Measurements from ENCODE around the gene FIGNL1. TPM values are rescaled to one million over a fixed set of nuclear protein-coding genes. Genes with fewer than 3 reads are reported as not detected.

Gene FIGNL1
- total RNA-seq, 1 donor from 2014 or later = 69.0 TPM

- Mint-ChIP-seq H3K36me3 (peaks cover 2% of the 10 kb centered on the region), H3K27me3 (ENCODE audit: insufficient read depth, low read depth) (no peaks in the 10 kb centered on the region), H3K9me3 (no peaks in the 10 kb centered on the region), H3K27ac (no peak overlapping the region), H3K4me1 (no peaks in the 10 kb centered on the region), H3K4me3 (no peak overlapping the region)
- H3K79me2 ChIP-seq (ENCODE audit: low read depth) = no peaks in the 10 kb centered on the region
- H3K9ac ChIP-seq = no peak overlapping the region
- H2AFZ ChIP-seq (replicated peaks) = no peak overlapping the region
- H3K4me3 ChIP-seq = no peak overlapping the region
- H3K27ac ChIP-seq = no peak overlapping the region
- H3K27me3 ChIP-seq = no peaks in the 10 kb centered on the region
- H3K4me1 ChIP-seq = no peaks in the 10 kb centered on the region
- no peaks in the 10 kb centered on the region for H4K20me1 ChIP-seq (ENCODE audit: low read depth)
- no peaks in the 10 kb centered on the region for H3K9me3 ChIP-seq (ENCODE audit: low read depth)
- no peak overlapping the region for H3K4me2 ChIP-seq
- DNase-seq (ENCODE audit: low spot score) = no peak
- no peaks in the 10 kb centered on the region for H3K36me3 ChIP-seq
- H3F3A ChIP-seq (ENCODE audit: low read depth) = no peaks in the 10 kb centered on the region
- TF ChIP-seq EZH2phosphoT487 (IDR thresholded peaks at IDR 0.05) (no peak), CTCF (IDR thresholded peaks at IDR 0.05) (no peak), EZH2 (IDR thresholded peaks at IDR 0.05) (no peak)
Observed at GRCh38 chr7:50399206-50399605, 50.9 kb downstream of the FIGNL1 start.

- H3K27ac Mint-ChIP-seq = no peak overlapping the region
- no peaks in the 10 kb centered on the region for H3K27me3 ChIP-seq
- no peaks in the 10 kb centered on the region for H3K4me1 Mint-ChIP-seq
- peaks cover 4% of the 10 kb centered on the region for H3K27me3 Mint-ChIP-seq (ENCODE audit: insufficient read depth, low read depth)
- H3K4me1 ChIP-seq = no peaks in the 10 kb centered on the region
- TF ChIP-seq EZH2phosphoT487 (IDR thresholded peaks at IDR 0.05) (no peak), EZH2 (IDR thresholded peaks at IDR 0.05) (no peak), CTCF (IDR thresholded peaks at IDR 0.05) (no peak)
- no peak for DNase-seq (ENCODE audit: low spot score)
- H3K4me2 ChIP-seq = no peak overlapping the region
- no peaks in the 10 kb centered on the region for H4K20me1 ChIP-seq (ENCODE audit: low read depth)
- H3F3A ChIP-seq (ENCODE audit: low read depth) = no peaks in the 10 kb centered on the region
- H3K36me3 Mint-ChIP-seq = peaks cover 2% of the 10 kb centered on the region
- peaks cover 5% of the 10 kb centered on the region for H3K9me3 Mint-ChIP-seq
- no peak overlapping the region for H3K27ac ChIP-seq
- no peaks in the 10 kb centered on the region for H3K9me3 ChIP-seq (ENCODE audit: low read depth)
- no peak overlapping the region for H3K9ac ChIP-seq
- H3K36me3 ChIP-seq = no peaks in the 10 kb centered on the region
- H3K79me2 ChIP-seq (ENCODE audit: low read depth) = no peaks in the 10 kb centered on the region
- H3K4me3 ChIP-seq = no peak overlapping the region
- no peak overlapping the region for H3K4me3 Mint-ChIP-seq
- H2AFZ ChIP-seq (replicated peaks) = no peak overlapping the region
Observed at GRCh38 chr7:50397971-50398324, 52.2 kb downstream of the FIGNL1 start.

- H3K27me3 ChIP-seq = no peaks in the 10 kb centered on the region
- H3K9me3 Mint-ChIP-seq = peaks cover 5% of the 10 kb centered on the region
- no peak for DNase-seq (ENCODE audit: low spot score)
- no peaks in the 10 kb centered on the region for H3K4me1 Mint-ChIP-seq
- no peaks in the 10 kb centered on the region for H3F3A ChIP-seq (ENCODE audit: low read depth)
- H3K4me2 ChIP-seq = no peak overlapping the region
- no peaks in the 10 kb centered on the region for H3K79me2 ChIP-seq (ENCODE audit: low read depth)
- H3K36me3 ChIP-seq = no peaks in the 10 kb centered on the region
- H3K4me3 Mint-ChIP-seq = no peak overlapping the region
- no peak overlapping the region for H3K27ac Mint-ChIP-seq
- no peaks in the 10 kb centered on the region for H3K4me1 ChIP-seq
- peaks cover 2% of the 10 kb centered on the region for H3K36me3 Mint-ChIP-seq
- no peak overlapping the region for H2AFZ ChIP-seq (replicated peaks)
- H3K9me3 ChIP-seq (ENCODE audit: low read depth) = no peaks in the 10 kb centered on the region
- no peaks in the 10 kb centered on the region for H4K20me1 ChIP-seq (ENCODE audit: low read depth)
- H3K4me3 ChIP-seq = no peak overlapping the region
- no peak overlapping the region for H3K27ac ChIP-seq
- peaks cover 4% of the 10 kb centered on the region for H3K27me3 Mint-ChIP-seq (ENCODE audit: insufficient read depth, low read depth)
- TF ChIP-seq EZH2phosphoT487 (IDR thresholded peaks at IDR 0.05) (no peak), CTCF (IDR thresholded peaks at IDR 0.05) (no peak), EZH2 (IDR thresholded peaks at IDR 0.05) (no peak)
- no peak overlapping the region for H3K9ac ChIP-seq
Observed at GRCh38 chr7:50397320-50397970, 52.7 kb downstream of the FIGNL1 start.
